Thymus (tissue), 11 donors: ENCODE measurements around the gene SSBP2. TPM values are rescaled to one million over a fixed set of nuclear protein-coding genes. Genes with fewer than 3 reads are reported as not detected.
A peak's percentile ranks its signal among the peaks of the same experiment; 100 is the strongest.

Experiments
- DNase-seq, 9 donors: peaks; one replicate each; pipeline ENCODE4 v3.0.0-alpha.2; 2013; ENCODE audit warnings: low spot score in 9 of 9, low read depth in 6 of 9, missing footprints in 1 of 9
- H3K27ac ChIP-seq, 2 donors: one replicate each; pipeline ENCODE4 v1.5.1; 2013; ENCODE audit warnings: control low read depth in 1 of 2, low read depth in 1 of 2, low read length in 1 of 2, mild to moderate bottlenecking in 1 of 2, moderate library complexity in 1 of 2
- H3K27me3 ChIP-seq, 2 donors: one replicate each; pipeline ENCODE4 v1.5.1; 2013; ENCODE audit warnings: low read length in 1 of 2; ENCODE audit not compliant: control insufficient read depth in 2 of 2, insufficient read depth in 1 of 2
- H3K36me3 ChIP-seq, 2 donors: one replicate each; pipeline ENCODE4 v1.5.1; 2013; ENCODE audit warnings: low read length in 1 of 2, mild to moderate bottlenecking in 1 of 2, moderate library complexity in 1 of 2; ENCODE audit not compliant: control insufficient read depth in 2 of 2, insufficient read depth in 2 of 2
- H3K4me1 ChIP-seq, 2 donors: one replicate each; pipeline ENCODE4 v1.5.1; 2013; ENCODE audit warnings: low read length in 2 of 2; ENCODE audit not compliant: control insufficient read depth in 2 of 2, insufficient read depth in 2 of 2
- H3K4me3 ChIP-seq, 2 donors: one replicate each; pipeline ENCODE4 v1.5.1; 2013; ENCODE audit warnings: low read length in 2 of 2, control low read depth in 1 of 2, mild to moderate bottlenecking in 1 of 2
- H3K9me3 ChIP-seq, 2 donors: one replicate each; pipeline ENCODE4 v1.5.1; 2013; ENCODE audit warnings: low read length in 1 of 2, mild to moderate bottlenecking in 1 of 2; ENCODE audit not compliant: control insufficient read depth in 2 of 2, insufficient read depth in 1 of 2
- WGBS: extraction: QIAGEN DNeasy Blood & Tissue Kit; methylation state at CpG from one replicate; pipeline ENCODE4 v1.1.7; 2013; 5-methylcytosine and 5-hydroxymethylcytosine counted together
- polyA plus RNA-seq: library from polyadenylated mRNA; stranded (reverse); fragments of 200-250 nt; gene quantifications from one replicate; pipeline ENCODE4 v1.2.3, GENCODE V29; 2013
- total RNA-seq: library from RNA; stranded (reverse); fragments of 120-200 nt; gene quantifications from one replicate; pipeline ENCODE4 v1.2.4, GENCODE V29; 2013
- donor health status: healthy.

SSBP2 gene
- total and polyA plus RNA-seq, 2 donors = 61.1 to 125 TPM

DNA sequence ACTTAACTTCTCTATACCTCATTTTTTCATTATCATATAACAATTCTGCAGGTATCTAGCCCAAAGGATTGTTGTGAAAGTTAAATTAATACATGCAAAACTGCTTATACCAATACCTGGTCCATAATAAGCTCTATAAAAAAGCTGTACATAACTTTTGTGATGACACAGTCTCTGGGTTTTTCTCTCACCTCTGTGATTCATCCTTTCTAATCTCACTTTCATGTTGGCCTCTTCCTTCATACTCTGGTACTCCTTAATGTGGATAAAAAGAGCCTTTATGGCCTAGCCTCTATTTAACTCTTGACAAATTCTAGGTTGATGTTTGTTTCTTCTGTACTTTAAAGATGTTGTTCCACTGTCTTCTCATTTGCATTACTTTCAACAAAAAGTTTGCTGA lies 194.1 kb downstream of the SSBP2 start:
- peaks cover 0 to 3% of the 10 kb centered on the region in 2 donors for H3K36me3 ChIP-seq
- no peaks in the 10 kb centered on the region for H3K9me3 ChIP-seq
- no peak overlapping the region for H3K4me3 ChIP-seq
- no peak overlapping the region for H3K27ac ChIP-seq
- no peaks in the 10 kb centered on the region for H3K27me3 ChIP-seq
- no peak for DNase-seq
- H3K4me1 ChIP-seq = no peaks in the 10 kb centered on the region

DNA sequence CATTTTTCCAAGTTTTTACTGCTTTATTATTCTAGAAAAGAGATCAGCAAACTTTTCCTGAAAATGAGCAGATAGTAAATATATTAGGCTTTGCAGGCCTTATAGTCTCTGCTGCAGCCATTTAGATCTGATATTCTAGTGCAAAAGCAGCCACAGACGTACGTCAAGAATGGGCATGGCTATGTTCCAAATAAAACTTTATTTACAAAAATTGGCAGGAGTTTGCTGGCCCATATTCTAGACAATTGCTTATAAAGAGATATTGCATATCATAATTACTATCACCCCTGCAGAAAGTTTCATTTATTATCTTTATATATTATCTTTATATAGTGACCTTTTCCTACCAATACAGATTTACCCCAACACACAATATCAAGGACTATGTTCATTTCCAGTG lies 195.0 kb downstream of the SSBP2 start:
- H3K9me3 ChIP-seq = no peaks in the 10 kb centered on the region
- H3K27me3 ChIP-seq = no peaks in the 10 kb centered on the region
- no peak overlapping the region for H3K27ac ChIP-seq
- no peaks in the 10 kb centered on the region for H3K4me1 ChIP-seq
- DNase-seq = no peak
- peaks cover 0 to 3% of the 10 kb centered on the region in 2 donors for H3K36me3 ChIP-seq
- no peak overlapping the region for H3K4me3 ChIP-seq
- 98% methylated on average over 2 of the region's 2 CpGs for WGBS

DNA sequence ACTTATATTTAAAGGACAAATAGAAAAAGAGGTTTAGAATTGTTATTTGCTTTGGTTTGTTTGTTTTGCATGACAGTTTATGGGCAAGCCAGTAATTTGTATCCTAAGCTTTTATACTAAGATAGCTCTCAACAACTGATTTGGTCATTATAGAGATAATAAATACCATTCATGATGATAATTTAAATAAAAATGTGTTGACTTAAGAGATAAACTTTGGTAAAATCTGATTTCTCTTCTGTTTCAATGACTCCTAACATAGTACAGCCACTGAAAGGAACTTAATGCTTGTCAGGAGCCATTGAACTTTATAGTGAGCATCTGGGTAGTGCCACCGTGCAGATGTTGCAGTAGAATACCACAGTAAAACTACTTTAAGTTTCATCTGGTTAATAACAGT lies 196.2 kb downstream of the SSBP2 start:
- no peaks in the 10 kb centered on the region for H3K9me3 ChIP-seq
- H3K4me1 ChIP-seq = no peaks in the 10 kb centered on the region
- 81% methylated on average over 1 of the region's 1 CpG for WGBS
- no peaks in the 10 kb centered on the region for H3K27me3 ChIP-seq
- no peak overlapping the region for H3K27ac ChIP-seq
- no peak overlapping the region for H3K4me3 ChIP-seq
- H3K36me3 ChIP-seq = peaks cover 0 to 6% of the 10 kb centered on the region in 2 donors
- no peak for DNase-seq

DNA sequence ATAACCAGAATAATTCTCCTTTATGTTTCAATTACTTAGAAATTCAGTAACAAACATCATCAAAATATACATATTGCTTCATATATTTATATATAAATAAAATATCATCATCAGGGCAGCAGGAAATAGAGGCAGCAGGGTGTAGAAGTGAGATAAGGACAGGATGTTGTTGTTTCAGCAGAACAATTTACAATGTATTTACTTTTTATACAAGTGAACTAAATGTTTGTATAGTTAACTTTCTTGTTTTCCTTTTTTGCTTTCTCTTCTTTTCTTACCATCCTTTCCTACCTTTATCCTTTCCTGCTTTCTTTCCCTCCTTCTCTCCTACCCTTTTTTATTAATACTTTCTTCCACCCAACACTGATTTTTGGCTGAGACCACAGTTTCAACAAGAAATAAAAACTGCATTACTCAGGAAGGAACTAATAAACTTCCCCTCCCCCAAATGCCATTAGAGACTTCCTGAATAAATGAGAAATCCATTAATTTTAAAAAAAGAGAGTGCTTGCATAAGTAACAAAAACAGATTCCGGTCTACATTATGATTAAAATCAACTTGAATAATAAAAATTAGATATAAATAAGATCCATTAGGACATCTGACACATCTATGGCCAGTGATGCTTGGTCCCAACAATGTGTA lies 197.2 kb downstream of the SSBP2 start:
- no peak overlapping the region for H3K27ac ChIP-seq
- WGBS = 66% methylated on average over 1 of the region's 1 CpG
- no peak for DNase-seq

DNA sequence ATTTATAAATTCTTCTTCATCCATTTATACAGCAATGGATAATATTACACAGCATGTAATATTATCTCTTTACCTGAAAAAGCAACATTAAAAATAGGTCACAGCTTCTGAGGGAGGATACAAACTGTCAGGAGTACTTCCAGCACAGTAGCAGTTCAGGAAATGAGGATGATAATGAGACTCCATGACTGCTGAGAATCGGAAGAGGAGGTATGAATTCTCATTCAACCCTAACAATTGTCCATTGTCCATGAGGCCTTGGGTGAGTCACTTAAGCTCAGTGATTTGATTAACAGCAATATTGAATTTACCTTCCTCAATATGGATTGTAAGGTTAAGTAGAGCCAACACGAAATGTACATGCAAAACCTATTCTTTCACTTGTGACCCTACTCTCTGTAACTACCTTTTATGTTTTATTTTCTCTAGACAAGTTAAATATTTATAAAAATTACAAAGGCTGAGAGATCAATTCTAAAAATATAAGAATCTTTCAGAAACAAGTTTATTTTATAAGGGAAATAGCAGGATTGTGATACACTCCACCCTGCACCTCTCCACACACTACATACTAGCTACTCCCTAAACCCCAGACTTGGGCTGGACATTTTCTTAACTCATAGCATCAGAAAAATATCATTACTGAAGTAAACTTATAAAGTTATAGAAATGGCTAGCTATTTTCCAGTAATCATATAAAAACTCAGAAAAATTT lies 197.9 kb downstream of the SSBP2 start:
- H3K36me3 ChIP-seq = peaks cover 2 to 16% of the 10 kb centered on the region in 2 donors
- H3K9me3 ChIP-seq = no peaks in the 10 kb centered on the region
- WGBS = 95% methylated on average over 2 of the region's 2 CpGs
- no peak for DNase-seq
- no peaks in the 10 kb centered on the region for H3K27me3 ChIP-seq
- H3K4me1 ChIP-seq = no peaks in the 10 kb centered on the region
- H3K27ac ChIP-seq = peak overlapping the region in 1 of 2 donors; percentile 11
- H3K4me3 ChIP-seq = no peak overlapping the region

More for the DNA sequence above, 197.2 kb downstream of the SSBP2 start:
- Histone ChIP-seq H3K9me3 (no peaks in the 10 kb centered on the region), H3K4me3 (no peak overlapping the region), H3K4me1 (no peaks in the 10 kb centered on the region), H3K27me3 (no peaks in the 10 kb centered on the region), H3K36me3 (peaks cover 0 to 13% of the 10 kb centered on the region in 2 donors)

DNA sequence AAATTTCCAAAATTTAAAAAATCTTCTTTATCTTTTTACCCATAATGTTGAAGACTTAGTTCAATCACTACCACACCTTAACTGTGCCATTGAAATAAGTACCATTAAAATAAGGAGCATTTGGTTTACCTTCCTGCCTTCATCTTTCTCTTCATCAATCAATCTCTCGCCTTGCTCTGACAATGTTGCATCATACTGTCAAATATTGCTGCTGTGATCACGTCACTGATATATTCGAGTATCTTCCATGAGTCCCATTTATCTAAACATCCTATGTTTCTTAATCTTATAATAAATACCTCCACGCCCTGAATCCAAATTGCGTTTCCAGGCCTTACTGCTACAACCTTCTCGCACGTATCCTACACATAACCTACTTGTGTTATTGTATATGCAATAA lies 201.8 kb downstream of the SSBP2 start:
- Histone ChIP-seq H3K4me1 (no peaks in the 10 kb centered on the region), H3K27ac (no peak overlapping the region), H3K4me3 (no peak overlapping the region), H3K9me3 (no peaks in the 10 kb centered on the region), H3K36me3 (peaks cover 3 to 35% of the 10 kb centered on the region in 2 donors), H3K27me3 (no peaks in the 10 kb centered on the region)
- no peak for DNase-seq
- 98% methylated on average over 7 of the region's 7 CpGs for WGBS

DNA sequence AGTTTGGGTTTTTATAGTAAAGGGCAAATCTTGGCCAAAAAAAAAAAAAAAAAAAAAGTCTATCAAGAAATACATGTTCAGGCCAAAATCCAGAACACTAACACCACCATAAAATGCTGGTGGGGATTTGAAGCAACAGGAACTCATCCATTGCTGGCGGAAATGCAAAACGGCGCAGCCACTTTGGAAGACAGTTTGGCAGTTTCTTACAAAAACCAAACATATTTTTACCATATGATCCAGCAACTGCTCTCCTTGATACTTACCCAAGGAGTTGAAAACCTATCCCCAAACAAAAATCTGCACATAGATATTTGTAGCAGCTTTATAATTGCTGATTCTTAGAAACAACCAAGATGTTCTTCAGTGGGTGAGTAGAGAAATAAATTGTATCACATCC lies 203.9 kb downstream of the SSBP2 start:
- Histone ChIP-seq H3K4me3 (no peak overlapping the region), H3K27me3 (no peaks in the 10 kb centered on the region), H3K36me3 (peaks cover 3 to 35% of the 10 kb centered on the region in 2 donors), H3K27ac (no peak overlapping the region), H3K4me1 (no peaks in the 10 kb centered on the region), H3K9me3 (no peaks in the 10 kb centered on the region)
- no peak for DNase-seq
- 98% methylated on average over 3 of the region's 3 CpGs for WGBS

DNA sequence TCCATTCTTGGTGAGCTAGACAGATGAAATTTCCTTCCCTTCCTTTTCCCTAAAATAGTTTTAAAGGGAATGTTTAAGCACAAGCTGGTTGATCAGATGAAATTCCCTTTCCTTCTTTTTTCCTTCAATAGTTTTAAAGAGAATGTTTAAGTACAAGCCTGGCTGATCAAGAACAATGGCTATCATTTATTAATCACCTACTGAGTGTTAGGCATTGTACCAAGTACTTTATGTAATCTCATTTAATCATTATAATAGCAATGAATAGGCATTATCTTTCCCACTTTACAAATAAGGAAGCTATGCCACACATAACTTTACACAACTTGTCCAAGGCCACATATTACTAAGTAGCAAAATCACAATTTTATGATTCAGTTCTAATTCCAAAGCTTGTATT lies 205.0 kb downstream of the SSBP2 start:
- Histone ChIP-seq H3K4me3 (no peak overlapping the region), H3K27me3 (no peaks in the 10 kb centered on the region), H3K27ac (no peak overlapping the region), H3K4me1 (no peaks in the 10 kb centered on the region), H3K36me3 (peaks cover 3 to 36% of the 10 kb centered on the region in 2 donors), H3K9me3 (no peaks in the 10 kb centered on the region)
- no peak for DNase-seq

DNA sequence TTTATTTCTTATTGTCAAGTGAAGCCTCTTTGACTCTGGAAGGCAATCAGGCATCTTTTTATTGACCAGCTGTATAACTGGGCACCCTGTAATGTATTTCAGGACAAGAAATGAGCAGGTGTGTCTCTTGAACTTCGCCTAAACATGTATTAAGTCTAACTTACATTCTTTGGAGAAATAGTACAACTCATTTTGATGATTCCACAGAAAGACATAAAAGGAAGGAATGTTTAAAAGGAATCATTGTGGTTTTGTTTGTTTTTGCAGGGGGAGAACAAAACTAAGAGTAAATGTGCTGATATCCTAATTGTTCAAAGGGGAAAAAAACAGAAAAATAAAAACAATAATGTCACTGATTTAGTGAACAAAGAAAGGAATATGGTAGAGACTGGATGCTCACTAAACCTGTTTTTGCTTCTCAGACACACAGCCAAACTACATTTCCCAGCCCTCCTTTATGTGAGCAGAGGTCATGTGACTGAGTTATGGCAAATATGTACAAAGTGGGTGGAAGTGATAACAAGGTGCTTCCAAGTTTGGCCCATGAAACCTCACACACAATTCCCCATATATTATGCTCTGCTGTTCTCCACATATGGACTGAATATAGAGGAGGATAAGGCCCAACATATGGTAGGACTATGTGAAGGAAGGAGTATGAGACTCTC lies 206.4 kb downstream of the SSBP2 start:
- DNase-seq = no peak
- 96% methylated on average over 1 of the region's 1 CpG for WGBS
- Histone ChIP-seq H3K4me3 (no peak overlapping the region), H3K4me1 (no peaks in the 10 kb centered on the region), H3K36me3 (peaks cover 3 to 35% of the 10 kb centered on the region in 2 donors), H3K27ac (no peak overlapping the region), H3K9me3 (no peaks in the 10 kb centered on the region), H3K27me3 (no peaks in the 10 kb centered on the region)
